GM19240 (cell line): ENCODE results near the gene SPTLC2.
A peak's percentile ranks its signal among the peaks of the same experiment; 100 is the strongest.

Source experiments
- DNase-seq: peaks from one replicate; pipeline ENCODE4 v3.0.0; 2011; ENCODE audit warnings: low spot score; ENCODE audit not compliant: insufficient read length

The SPTLC2 gene

GRCh38 chr14:77470224-77470870, 146.1 kb downstream of the SPTLC2 start:
- DNase-seq, result no peak

- DNase-seq, result no peak
Measured at GRCh38 chr14:77469539-77469938, 146.9 kb downstream of the SPTLC2 start.

GRCh38 chr14:77469067-77469505, 147.4 kb downstream of the SPTLC2 start:
- no peak for DNase-seq

GRCh38 chr14:77467801-77468200, 148.6 kb downstream of the SPTLC2 start:
- DNase-seq, result no peak

GRCh38 chr14:77459072-77459723, 157.2 kb downstream of the SPTLC2 start:
- no peak for DNase-seq

- no peak for DNase-seq
Measured at GRCh38 chr14:77458249-77458950, 158.0 kb downstream of the SPTLC2 start.

GRCh38 chr14:77457522-77458248, 158.8 kb downstream of the SPTLC2 start, which contains the start of the genes AHSA1 and VIPAS39:
Gene AHSA1 (plus strand): TSS chr14:77458093. CDS start chr14:77458190, 97 bp downstream.
Gene VIPAS39 (minus strand): TSS chr14:77457601. CDS start chr14:77454102, 3,499 bp downstream.
- DNase-seq, result peak; percentile 86

GRCh38 chr14:77457115-77457521, 159.3 kb downstream of the SPTLC2 start:
- DNase-seq, result no peak
